ENCODE data around the gene CDC42.

The CDC42 gene

DNA sequence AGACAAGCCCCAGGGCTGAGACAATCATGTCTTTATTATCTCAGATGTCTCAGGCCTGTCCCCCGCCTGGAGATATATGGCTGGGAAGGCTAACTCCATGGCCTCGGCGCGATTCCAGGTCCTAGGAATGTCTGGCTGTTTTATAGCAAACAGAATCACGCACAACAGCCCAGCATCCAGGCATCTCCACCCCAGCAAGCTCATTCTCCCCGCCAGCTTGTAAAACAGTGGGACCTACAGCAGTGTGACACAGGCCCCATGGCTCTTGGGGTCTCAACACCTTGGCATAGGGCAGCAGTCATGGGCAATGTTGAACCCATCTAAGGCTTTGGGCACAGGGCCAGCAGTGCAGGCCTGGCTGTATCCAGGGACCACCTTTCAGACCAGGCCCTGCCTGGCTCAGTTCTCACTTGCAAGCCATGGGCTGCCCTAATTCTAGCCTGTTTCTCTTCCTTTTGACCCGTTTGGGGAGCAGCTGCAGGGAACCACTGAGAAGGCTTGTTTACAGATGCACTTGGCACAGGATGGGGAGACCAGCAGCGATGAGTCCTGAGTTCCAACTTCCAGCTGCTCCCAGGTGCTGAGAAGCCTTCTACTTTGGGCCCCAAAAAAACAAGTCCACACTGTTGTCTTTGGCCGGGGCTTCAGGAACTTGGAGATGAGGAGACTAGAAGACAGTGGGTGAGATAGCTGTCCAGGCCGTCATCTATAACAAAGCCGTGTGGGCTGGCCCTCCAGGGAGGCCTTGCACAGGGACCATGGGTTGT is 56.0 kb downstream of the CDC42 start:
- no peak for DNase-seq (ENCODE audit: low read depth in 2 of 2)

DNA sequence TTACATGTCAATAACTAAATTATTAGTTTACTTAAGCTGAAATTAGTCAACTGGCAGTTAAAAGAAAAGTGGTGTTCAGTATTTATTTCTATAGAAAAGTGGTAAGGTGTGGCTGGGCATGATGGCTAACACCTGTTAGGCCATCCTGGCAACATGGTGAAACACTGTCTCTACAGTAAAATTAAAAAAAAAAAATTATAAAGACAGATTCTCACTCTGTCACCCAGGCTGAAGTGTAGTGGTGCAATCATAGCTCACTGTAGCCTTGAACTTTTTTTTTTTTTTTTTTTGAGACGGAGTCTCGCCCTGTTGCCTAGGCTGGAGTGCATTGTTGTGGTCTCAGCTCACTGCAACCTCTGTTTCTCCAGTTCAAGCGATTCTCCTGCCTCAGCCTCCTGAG is 57.5 kb downstream of the CDC42 start:
- no peak for DNase-seq (ENCODE audit: low read depth in 2 of 2)

DNA sequence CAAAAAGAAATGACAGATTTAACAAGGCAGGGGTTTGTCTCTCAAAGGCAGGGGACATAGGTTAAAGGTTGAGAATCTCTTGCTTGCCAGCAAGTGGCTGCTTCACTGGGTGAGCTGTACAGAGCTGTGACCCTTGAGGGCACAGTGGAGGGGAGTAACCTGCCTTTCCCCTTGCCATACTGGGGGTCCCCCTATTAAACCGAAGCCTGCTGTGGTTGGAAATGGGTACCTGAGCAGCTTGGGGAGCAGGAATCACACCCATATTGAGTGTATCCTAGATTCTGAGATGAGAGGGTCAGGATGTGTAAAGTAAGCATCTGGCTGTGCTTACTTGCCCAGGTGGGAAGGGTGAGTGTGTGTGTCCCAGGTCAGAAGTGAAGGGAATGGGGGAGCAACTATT is 58.6 kb downstream of the CDC42 start:
- DNase-seq (ENCODE audit: low read depth in 2 of 2) = no peak

DNA sequence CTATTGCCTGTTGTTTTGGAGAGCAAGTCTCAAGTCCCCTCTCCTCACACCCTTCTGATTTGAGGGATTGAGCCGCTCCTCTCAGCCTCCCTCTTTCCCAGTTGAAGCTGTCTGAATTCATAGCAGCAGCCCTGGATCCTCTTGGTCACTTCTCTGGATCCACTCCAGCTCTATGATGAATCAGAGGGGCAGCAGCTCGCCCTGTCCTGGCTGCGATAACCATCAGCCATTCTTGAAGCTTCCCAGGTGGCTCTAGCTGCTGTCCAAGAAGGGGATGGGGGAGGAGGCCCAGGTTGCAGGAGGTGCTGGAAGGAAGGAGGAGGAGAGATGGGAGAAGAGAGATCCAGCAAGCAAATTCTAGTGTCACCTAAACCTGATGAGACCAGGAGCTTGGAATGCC is 59.1 kb downstream of the CDC42 start:
- no peak for DNase-seq (ENCODE audit: low read depth in 2 of 2)

DNA sequence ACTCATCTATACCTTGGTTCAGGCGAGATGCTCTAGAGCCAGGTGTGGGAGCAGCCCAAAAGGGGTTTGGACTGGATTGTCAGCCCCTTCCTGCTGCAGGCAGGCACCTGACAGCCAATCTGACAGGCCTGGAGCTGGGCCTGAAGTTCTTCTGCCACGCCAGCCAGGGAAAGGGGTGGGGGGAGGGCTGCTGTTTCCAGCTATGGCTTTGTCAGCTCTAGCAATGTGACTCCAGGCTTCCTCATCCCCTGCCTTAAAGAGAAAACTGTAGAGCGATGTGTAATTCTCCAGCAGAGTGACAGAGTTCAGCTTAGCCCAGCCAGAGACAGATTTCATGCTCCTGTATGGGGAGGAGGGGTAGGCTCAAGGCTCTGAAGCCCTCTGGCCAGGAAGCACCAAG is 60.0 kb downstream of the CDC42 start:
- DNase-seq (ENCODE audit: low read depth in 2 of 2) = no peak

DNA sequence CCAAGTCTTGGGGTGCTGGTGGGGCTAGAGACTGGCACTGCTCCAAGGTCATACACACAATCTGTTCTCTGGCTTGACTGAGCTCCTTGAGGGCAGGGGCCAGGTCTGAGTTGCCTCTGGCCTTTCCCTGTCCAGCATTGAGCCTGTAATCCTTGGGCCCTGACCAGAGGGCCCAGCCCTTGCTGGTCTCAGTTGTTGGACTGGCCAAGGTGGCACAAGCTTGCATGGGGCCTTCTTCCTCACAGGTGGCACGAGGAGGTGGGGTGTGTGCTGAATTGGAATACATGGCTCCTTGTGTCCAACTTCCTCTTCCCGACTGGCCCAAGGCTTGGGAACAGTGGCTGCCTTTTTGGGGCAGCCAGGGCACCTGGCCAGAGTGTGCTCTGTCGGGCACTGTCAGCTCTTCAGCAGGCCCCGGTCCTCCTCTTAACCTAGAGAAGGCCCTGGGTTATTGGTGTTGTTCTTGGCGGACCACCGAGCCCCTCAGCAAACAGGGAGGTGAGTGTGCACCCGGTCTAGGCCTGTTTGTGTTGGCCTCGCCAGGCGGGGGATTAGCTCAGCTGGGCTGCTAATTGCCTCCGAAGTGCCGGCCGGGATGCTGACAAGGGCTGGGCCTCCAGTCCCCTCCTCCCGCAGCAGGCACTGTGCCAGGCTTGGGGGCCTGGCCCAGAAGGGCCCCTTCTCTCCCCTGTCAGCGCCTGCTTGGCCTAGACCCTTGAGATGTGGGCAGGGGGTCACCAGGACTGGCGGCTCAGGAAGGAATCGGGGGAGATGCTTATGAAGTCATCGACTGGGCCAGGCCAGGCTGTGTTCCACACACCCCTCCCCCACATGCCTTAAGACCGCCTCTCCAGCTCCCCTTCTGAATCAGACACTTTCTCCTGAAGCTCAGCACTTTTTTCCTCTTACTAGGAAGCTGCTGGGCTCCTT is 61.8 kb downstream of the CDC42 start:
- no peak for DNase-seq (ENCODE audit: low read depth in 2 of 2)

DNA sequence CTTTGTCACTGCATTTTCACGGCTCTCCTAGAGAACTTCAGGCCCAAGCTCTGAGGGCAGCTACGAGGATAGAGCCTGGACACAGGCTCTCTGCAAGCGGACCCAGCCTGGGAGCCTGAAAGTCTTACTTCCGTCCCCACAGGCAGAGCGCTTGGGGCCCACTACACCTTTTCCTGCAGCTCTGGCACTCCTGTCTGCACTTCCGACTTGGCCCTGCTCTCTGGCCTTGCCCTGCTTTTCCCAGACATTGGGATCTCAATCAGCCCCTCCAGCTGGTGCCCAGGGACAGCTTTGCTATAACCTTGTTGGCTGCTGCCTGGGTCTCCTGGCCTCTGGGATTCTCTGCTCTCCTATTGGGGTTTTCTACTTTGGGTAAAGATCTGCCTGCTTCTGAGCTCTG is 62.8 kb downstream of the CDC42 start:
- DNase-seq (ENCODE audit: low read depth in 2 of 2) = no peak

DNA sequence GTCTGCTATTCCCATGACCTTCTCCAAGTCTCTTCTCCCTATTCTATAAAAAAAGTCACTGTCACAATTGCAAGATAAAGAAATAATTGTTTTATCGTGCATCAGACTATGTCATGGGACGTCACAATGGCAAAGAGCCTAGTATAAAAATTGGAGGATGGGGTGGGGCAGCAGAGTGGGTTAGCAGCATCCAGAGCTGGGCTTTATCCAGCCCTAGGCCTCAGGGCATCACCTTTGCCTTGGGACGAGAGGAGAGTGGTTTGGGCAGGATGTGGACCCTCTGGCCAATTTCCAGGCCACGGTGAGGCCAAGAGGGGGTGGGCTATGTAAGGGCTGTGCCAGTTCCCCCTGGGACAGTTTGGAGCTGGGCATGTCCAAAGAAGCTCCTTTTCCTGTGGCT is 64.7 kb downstream of the CDC42 start:
- DNase-seq (ENCODE audit: low read depth in 2 of 2) = no peak

DNA sequence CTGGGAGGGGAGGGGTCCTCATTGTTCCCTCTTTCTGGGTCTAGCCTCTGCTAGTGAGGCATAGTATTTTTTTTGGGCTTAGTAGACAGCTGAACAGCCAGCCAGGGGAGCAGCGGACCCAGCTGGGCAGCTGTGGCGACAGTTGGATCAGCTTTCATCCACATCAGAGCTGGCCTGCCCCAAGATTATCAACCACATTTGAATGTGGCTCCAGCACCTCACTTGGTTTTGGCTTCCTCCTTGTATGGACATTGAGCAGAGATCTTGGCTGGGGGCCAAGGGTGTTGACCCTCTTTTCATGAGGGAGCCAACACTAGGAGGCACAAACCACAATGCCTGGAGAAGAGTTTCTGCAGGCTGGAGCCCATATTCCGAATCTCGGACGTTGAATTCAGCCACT is 65.3 kb downstream of the CDC42 start:
- DNase-seq (ENCODE audit: low read depth in 2 of 2) = no peak

DNA sequence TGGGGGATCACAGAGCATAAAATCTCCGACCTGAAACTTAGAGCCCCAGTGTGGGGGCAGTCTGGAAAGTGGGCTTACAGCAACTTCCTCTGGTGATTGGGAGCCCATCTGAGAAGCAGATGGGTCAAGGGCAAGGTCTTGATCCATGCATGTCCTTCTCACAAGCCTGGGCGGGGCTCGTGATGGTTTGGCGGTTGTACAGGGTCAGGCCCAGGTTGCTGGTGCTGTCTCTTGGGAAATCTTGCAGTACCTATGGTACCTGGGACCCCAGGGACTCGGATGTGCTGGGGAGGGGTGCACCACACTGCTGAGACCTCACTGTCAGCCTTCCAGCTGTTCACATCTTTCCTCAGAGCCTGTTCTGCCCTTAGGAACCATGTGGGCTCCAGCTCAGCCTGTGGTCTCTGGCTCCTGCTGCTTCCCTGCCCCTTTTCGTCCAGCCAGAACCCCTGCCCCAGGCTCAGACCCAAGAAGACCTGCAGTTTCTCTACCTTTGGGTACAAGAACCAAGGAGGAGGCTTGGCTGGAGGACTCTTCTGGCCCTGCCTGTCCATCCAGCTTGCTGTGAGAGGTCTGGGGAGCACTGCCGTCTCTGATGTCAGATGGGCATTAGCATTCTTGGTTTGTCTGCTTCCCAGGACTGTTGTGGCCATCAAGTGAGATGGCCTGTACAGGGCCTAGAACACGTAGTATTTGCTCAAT is 65.9 kb downstream of the CDC42 start:
- DNase-seq (ENCODE audit: low read depth in 2 of 2) = no peak

DNA sequence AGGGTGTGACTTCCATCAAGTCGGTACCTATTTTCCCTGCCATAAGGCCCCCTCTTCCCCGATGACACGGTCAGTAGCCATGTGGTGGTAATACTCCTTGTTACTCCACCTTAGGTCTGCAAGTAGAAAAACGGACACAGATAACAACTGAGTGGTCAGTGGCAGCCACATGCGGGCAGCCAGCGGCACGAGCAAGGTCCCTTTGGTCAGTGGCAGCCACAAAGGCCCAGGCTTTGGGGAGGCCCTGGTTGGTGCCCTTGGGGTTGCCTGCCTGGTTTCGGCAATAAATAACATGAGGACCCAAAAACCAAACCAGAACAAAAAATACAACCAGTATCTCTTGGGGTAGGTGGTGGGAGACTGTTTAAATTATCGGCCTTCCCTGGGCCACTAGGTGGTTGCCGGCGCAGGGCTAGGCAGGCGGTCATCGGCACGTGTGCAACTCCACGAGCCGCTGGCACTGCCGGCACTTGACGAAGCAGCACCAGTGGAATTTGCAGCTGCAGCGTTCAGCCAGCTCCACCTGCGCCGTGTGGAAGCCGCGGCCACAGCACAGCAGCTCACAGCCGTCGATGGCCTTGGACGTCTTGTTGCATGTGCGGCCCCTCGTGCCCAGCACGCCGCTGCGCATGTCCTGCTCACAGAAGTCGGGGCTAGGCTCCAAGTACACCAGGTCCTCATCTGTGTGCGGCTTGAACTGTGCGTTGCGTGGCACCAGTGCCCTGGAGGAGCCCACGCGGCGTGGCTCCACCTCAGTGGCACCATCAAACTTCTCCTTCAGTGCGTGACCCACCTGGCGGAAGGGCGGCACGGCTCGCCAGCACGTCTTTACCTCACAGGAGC is 67.3 kb downstream of the CDC42 start:
- no peak for DNase-seq (ENCODE audit: low read depth in 2 of 2)

DNA sequence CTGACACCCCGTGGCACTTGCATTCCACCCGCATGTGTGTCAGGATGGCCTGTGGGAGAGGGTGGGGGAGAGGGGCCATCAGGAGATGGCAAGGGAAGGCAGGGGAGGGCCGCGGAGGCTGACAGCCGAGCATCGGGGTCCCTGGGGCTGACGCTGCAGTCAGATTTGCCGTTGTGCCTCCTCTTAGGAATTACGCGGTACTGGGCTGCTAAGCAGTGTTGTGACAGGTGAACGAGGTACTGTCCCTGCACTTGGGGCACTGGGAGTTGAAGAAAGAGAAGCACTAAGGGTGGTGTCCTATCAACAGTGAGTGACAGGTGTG is 67.9 kb downstream of the CDC42 start:
- no peak for DNase-seq (ENCODE audit: low read depth in 2 of 2)

DNA sequence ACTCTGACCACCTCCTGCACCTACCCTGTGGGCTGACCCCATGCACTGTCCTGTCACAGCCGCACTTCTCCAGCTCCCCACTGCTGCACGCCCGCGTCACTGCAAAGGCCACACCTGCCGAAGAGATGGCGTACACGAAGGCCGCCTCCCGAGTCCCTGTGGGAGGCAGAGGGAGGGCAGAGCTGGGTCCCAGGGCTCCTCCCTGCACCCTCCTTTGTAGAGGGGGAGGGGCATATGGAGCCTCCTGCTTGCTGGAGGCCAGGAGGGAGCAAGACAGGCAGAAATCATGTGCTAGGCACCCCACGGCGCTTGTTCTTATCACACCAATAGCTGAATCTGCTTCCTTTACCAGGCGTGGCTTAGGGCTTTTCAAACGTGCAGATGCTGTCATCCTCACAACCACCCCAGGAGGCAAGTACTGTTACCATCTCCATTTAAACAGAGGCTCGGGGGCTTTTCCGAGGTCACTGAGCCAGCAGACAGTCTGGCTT is 69.0 kb downstream of the CDC42 start:
- no peak for DNase-seq (ENCODE audit: low read depth in 2 of 2)

DNA sequence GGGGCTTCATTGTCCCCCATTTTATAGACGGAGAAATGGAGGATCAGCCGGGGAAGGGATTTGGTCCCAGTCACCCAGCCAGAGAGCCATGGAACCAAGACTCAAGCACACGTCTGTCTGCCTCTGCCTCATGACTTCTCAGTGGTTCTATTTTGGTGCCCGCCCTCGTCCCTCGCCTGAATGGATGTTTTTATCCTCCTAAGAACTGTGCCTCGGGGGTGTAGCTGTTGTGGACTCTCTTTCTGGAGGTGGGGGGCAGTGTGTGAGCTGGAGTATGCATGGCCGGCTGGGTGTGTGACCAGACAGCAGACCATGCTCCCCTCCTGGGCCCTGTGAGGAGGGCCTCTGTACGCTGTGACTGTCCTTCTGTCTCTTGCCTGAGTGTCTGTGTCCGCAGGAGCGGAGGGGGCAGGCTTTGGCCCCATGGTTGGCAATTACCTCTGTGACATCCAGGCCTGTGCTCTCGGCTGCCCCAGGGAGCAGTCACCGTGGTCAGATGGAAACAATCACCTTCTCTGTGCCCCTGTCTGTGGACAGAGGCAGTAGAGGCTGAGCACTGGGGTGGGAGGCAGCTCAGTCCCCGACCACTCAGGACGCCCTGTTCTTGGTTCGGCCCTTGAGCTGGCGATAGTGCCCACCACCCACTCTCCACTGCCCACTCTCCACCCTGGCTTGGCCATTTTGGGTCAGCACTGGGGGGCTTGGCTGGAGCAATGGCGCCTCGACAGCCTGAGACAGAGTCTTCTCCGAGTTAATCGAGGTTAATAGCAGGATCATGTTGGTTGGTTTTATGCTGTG is 70.0 kb downstream of the CDC42 start:
- DNase-seq (ENCODE audit: low read depth in 2 of 2) = no peak

DNA sequence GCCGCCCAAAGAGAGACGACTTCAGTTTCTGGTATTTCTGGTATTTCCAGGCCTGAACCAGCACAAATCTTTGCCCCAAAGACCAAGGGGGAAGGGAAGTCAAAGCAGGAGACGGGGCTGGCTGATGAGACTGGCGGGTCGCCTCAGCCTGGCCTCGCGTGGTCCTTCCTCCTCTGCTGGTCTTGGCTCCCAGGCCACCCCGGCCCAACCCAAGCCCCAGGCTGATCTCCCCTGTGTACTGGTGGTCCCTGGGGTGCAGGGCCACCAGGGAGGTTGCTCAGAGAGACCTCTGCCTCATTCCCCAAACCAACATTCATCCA is 70.5 kb downstream of the CDC42 start:
- DNase-seq (ENCODE audit: low read depth in 2 of 2) = no peak

DNA sequence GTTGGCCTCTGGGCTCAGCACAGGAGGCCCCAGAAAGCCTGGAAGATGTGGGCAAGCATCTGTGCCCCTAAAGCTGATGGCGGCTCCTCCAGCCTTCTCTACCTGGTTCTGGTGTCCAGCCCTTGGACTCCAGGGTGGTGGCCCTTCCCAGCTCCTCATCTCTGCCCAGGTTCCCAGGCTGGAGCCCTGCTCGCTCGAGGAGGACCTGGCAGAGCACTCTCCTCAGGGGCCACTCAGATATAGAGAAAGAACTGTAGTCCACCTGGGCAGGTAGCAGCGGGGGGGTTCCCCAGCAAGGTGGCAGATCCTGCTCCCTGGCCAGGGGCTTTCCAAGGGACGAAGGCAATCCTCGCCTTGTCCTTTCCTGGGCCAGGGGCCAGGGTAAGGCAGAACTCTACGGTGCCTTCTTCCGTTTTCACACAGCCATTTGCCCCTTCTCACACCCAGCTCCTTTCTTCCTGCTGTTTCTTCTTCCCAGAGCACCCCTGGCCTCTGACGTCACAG is 71.4 kb downstream of the CDC42 start:
- no peak for DNase-seq (ENCODE audit: low read depth in 2 of 2)

DNA sequence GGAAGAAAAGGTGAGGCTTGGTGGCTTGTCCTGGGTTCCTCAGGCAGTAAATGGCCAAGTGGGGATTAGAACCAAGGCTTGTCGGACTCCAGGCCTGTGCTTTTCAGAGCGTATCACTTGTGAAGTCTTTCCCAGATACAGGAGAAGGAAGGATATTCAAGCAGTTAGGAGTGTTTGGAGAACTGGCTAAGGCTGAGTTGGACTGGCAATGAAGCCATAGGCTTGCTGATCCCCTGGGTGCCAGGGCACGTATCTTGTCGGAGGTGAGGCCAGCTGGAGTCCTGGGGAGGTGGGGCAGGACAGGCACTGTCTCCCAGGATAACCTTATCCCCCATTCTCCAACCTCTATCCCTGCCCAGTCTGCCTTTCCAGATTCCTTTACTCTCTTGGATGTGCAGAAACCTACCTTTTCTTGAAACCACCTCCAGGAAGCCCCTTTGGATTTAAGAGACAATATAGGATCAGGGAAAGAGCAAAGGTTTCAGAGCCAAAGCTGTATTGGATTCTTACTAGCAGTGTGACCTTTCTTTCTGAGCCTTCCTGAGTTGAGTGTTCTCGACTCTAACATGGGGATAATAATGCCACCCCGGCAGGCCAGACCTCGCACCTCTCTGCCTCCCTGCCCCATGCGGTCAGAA is 72.2 kb downstream of the CDC42 start:
- DNase-seq (ENCODE audit: low read depth in 2 of 2) = no peak

DNA sequence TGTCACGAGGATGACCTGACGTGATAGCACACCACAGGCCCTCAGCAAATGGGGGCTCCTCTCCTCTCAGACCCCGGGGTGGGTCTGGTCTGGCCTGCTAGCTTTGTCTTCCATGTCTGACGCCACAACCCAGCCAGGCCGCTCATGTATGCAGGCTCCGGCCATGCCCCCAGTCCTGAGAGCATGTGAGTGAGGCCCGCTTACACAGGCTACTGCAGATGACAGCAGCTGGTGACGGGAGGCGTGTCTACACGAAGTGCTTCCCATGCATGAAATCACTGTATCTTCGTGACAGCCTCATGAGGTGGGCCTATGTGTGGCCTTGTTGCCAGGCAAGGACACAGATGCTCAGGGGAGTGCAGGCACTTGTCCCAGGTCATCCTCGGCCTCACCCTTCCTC is 74.0 kb downstream of the CDC42 start:
- DNase-seq (ENCODE audit: low read depth in 2 of 2) = no peak

DNA sequence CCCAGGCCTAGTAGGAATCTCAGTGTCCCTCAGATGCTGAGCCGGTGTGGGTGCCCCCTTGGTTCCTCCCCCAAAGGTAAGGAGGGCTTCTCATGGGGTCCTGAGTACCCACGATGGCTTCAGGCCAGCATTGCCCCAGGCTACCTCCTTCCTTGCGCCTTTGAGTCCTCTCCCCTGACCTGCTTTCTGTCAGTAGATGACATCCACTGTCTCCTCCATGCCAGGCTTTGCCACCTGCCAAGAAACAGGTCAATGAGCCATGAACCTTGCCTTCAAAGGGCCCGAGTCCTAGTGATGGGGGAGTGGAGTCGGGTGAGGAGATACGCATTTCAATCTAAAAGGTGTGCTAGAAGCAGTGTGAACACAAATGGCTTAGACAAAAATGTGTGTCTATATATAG is 74.7 kb downstream of the CDC42 start:
- DNase-seq (ENCODE audit: low read depth in 2 of 2) = no peak

DNA sequence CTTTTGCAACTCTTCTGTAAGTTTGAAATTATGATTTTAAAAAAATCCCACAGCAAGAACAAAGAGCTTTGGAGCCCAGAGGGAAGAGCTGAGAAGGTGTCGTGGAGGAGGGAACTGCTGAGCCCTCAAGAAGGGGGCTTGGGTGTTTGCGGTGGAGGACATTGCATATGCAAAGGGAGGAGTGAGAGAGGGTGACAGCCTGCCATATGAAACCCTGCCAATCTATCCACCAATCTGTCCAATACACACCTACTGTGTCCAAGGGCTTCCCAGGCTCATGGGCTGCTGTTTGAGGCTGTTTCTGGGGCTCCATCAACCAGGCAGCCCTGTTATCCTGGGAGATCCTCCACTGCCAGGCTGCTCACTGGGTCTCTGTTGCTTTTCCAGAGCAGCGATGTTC is 75.2 kb downstream of the CDC42 start:
- no peak for DNase-seq (ENCODE audit: low read depth in 2 of 2)

Data from activated CD4-positive, alpha-beta T cell treated with anti-CD3 and anti-CD28 coated beads for 24 hours (primary cell).